Cerebellar nuclear complex (tissue), 1 donor: ENCODE data around the gene ATP1B1.
"Not testable (repeated sequence)": the region's sequence is repeated elsewhere in the genome, so short reads cannot be mapped to it uniquely, and the experiment has no call there.

Experiments
- DNase-seq, 2 experiments: peaks; one replicate each; lab custom pipeline; 2025; lab: John Stamatoyannopoulos, UW

The ATP1B1 gene

DNA sequence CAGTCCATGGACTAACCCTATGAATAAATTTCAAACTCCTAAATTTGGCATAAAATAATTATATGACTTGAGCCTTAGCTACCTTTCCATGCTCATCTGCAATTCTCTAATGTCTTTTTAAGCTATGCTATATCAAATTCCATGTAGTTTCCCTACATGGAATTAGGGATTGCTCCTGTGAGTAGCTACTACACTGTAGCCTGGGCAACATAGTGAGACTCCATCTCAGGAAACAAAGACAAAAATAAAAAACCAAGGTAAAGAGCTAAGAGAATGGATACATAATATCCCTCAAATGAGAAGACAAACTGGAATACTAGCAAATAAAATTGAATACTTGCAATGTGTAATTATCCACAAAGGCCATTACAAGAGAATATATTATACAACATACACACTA is 37.5 kb downstream of the ATP1B1 start:
- no peak for DNase-seq

DNA sequence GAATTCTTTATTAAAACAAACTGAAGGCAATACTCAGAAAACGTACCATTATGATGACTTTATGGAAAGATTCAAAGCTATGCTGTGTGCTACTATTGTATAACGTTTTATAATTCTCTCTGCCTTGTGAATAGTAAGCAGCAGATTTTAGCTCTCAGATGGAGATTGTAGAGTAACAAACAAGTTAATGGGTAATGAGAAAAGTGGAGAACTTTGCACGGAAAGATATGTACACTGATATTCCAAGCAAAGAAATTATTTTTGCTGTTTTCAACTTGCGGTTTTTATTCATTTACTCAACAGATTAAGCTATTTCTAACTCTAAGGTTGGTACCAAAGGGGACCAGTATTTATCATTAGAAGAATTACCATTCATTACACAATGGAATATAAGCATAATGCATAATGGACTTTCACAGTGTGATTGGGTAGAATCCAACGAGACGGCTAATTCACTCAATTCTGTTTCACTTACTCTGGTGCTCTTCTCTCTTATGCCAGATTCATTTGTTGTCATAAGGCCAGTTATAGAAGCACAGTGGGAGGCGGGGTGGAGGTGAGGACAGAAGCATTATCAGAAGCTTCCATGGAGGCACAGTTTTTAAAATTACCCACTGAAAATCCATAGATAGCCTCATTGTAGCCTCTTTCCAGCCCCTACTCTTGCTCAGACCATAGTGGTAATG is 38.6 kb downstream of the ATP1B1 start:
- DNase-seq = no peak

DNA sequence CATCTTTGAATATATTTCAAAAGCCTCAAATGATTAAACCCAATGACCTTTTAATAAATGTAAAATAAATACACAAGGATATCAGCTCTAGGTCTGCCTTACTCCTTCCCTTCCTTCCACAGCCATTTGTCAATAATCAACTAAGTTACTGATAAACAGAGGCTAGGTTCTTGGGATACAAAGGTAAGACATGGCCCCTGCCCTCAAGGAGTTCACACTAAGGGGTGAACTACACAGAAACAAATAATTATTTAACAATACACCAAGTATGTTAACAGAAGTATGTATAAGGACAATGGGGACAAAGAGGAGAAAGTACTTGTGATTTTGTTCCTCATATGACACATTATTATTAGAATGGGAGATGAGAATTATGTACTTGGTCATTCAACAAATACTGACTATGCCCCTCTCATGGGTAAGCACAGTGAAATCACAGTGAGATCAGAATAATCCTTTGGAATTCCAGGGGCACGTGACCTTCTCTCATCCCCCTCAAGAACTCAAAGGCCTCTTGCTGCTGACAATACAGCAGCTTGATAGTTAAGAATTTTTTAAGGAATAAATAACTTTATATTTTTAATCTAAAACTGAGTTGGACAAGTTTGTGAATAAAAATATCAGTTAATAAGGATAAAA is 40.2 kb downstream of the ATP1B1 start:
- DNase-seq = no peak

DNA sequence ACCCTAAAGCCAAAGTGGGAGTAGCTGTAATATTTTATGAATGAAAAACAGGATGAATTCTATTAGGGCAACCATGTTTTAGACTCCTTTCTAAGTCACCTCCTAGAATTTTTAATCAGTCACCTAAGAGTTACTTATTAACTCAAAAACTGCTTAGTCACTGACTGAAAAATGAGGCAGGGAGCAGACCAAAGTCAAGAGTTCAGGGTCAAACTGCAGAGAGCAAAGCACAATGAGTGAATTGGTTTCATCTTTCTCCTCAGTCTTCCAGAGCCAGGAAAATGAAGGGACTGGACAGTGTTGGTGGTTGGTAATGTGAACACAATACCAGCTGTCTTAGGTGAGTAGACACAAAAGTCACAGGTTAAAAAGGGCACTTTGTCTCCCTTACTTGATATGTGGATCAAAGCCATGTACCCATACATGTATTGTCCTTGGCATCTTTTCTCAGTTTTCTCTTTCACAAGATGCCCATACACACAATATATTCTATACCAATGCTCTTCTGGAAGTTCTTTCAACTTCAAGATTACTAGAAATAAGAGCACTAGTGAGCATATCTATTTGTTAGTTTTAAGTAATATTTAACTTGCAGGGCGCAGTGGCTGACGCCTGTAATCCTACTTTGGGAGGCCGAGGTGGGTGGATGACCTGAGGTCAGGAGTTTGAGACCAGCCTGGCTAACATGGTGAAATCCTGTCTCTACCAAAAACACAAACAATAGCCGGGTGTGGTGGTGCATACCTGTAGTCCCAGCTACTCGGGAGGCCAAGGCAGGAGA is 42.2 kb downstream of the ATP1B1 start:
- DNase-seq = no peak

DNA sequence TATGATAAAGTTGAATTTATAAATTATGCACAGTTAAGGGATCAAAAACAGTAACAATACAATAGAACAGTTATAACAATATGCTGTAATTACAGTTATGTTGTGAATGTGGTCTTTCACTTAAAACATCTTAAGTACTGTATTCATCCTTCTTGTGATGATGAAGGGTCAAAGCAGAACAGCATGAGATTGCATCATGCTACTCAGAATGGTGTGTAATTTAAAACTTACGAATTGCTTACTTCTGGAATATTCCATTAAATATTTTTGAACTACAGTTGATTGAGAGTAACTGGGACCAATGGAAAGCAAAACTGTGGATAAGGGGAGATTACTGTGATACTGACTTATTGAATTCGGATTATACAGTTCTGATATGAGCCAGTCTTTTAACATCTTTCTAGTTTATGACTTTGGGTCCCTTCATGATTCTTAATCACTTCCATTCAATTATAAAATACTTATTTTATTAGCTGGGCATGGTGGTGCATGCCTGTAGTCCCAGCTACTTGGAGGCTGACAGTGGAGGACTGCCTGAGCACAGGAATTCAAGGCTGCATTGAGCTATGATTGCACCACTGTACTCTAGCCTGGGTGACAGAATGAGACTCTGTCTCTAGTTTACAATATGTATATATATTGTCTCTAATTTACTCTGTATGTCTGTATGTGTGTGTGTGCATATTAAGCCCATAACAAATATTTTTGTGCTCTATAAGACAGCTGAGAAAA is 43.2 kb downstream of the ATP1B1 start:
- DNase-seq = no peak

DNA sequence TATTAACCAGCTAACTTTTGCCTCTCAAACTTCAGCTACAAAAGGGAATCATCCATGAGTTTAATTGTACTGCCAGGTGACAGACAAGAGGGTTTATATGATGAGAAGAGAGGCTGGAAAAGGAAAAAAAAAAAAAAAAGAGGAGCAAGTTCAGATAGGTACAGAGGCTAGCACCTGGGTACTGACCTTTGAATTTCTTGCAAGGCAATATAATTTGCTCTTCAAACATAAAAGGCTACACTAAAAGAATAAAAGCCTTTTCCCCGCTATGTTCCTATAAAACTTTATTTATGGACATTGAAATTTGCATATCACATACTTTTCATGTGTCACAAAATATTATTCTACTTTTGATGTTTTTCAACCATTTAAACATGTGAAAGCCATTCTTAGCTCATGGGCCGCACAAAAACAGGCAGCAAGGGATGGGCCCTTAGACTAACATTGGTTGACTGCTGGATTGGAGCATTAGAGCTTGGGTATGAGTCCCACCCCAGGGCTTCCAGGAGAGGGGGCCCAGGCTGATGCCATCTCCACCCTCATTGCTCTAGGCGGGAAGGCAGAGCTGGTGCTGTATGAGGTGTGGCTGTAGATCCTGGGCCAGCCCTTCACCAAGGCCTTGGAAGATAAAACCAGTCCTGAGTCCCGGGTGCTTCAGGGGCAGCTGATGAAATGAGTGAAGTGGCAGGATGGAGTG is 44.3 kb downstream of the ATP1B1 start:
- DNase-seq = no peak

DNA sequence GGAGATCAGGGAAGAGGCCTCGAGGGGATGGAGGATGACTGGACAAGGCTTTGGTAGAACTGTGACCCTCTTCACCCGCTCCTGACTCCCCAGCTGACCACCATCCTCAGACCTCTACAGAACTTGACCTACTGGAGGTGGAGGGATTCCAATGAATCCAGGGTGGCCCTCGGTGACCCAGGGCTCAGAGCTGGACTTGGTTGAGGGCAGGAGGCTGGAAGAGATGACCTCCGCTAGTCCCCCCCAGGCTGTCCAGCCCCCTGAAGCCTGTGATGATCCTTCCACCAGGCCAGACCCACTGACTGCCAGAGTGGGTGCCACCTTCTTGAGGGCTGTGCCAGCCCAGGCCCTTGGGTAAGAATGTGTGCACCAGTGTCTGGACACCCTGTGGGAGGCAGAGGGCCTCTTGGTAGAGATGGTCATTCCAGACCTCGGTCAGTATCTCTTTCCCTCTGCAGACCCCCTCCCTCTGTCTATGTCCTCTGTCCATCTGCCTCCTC is 44.9 kb downstream of the ATP1B1 start:
- DNase-seq = no peak

DNA sequence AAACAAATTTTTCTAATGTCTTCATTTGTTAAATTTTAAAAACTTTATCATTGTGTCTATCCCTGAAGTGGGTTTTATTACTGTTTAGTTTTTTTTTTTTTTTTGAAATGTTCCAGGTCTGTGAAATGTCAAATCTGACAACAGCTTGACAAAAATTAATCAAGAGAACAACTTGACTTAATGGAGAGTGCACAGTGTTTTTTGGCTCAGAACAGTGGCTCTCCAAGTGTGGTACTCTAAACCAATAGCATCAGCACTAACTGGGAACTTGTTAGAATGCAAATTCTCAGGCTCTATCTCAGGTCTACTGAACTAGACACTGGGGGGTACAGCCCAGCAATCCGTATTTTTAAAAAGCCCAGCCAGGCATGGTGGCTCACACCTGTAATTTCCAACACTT is 49.2 kb downstream of the ATP1B1 start:
- no peak for DNase-seq

DNA sequence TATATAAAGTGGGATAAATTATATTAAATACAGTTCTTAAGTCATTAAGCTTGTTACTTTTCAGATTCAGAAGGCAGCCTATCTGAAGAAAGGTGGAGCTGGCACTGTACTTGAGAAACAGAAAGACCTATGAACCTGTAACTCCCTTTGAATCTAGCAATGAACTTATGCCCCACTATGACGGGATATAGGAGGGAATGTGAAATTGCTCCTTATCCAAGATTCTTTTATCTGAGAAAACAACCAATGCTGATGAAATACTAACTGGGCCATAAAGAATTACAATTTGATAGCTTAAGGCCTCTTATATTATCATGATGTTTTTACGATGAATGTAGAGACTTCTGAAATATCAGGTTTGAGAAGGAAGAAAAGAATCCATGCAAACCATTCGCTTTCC is 50.1 kb downstream of the ATP1B1 start:
- no peak for DNase-seq

DNA sequence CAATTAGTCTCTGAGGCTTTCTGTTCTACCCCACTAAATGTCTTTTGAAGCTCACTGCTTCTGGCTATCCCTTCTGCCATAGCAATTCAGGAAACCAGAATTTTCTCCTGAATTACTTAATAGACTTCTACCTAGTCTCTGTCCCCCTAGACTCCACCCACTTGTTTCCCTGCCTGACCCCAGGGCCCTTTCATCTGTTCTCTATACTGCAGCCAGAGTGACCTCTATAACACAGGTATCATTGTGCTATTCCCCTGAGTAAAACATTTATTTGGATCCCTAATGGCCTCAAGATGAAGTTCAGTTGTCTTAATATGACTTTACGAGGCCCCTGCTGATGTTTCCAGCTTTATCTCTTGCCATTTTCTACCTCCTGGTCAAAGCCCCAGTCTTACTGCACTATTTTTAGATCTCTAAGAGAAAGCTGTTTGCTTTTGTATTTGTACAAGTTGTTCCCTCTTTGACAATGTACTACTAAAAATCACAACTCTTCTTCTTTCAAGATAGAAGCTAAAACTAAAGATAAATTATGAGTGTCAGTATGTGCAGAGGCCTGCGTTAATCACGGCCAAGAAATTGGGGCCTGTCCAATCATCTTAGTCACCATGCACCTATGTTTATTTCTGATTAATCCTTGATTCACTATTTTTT is 54.5 kb downstream of the ATP1B1 start:
- no peak for DNase-seq

DNA sequence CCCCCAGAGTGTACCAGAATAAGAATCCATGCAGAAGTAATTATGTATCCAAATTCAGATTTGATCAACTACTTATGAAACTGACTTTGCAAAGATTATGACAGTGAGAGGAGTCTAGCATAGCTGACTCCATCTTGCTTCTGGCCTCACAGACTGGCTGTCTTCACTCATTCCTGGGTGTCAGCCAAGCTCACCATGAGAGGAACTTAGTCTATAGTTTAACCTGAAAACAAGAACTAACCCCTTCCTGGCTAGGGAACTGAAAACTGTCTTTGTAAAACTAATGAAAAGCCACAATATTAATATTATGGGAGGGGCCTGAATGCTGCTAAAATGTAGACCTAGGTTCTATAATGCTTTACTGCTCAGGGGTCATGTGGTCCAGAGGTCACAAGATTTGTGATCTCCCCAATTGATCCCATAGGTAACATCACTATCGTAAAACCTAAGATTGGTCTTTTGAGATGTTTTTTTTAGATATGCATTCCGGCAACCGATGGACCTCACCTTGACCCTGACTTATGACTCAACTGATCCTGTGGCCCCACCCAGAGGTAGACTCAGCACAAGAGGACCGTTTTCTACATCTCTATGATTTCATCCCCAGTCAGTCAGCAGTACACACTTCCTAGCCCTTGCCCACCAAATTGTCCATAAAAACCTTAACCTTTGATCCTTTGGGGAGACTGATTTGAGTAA is 55.2 kb downstream of the ATP1B1 start:
- no peak for DNase-seq

DNA sequence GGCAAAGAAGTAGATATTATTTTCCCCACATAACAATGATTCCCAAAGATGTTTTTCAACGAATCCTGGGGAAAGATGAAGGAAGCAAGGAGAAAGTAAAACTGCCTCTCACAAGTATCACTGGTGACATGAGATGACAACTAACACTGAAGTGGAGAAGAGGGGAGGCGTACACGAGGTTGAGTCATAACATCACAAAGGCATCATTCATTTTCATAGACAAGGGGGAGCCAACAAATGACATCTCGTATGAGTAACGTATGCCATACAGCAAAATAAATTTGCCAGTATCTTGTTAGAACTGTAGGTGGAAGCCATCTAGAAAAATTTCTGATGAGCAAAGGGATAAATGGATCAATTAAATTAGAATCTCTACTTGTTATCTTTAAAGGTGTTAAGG is 56.6 kb downstream of the ATP1B1 start:
- DNase-seq = no peak

DNA sequence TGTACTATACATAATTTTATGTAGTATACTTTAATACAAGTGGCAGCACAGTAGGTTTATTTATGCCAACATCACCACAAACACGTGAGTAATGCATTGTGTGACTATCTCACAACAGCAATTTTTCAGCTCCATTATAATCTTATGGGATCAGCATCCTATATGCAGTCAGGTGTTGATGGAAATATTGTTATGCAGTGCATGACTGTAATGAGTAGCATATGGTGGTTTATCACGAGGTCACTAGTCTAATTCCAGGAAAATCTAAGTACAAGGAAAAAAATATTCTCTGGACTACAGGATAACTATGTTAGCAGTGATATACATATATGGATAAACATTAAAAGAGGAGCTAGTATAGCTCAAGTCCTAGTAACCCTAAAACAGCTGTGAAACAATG is 69.0 kb downstream of the ATP1B1 start:
- DNase-seq = no peak

DNA sequence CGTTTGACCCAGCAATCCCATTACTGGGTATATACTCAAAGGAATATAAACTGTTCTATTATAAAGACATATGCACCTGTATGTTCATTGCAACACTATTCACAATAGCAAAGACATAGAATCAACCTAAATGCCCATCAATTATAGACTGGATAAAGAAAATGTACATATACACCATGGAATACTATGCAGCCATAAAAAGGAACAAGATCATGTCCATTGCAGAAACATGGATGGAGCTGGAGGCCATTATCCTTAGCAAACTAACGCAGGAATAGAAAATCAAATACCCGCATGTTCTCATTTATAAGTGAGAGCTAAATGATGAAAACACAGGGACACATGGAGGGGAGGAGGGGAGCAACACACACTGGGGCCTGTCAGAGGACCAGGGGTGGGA is 72.9 kb downstream of the ATP1B1 start:
- not testable (repeated sequence) for DNase-seq

DNA sequence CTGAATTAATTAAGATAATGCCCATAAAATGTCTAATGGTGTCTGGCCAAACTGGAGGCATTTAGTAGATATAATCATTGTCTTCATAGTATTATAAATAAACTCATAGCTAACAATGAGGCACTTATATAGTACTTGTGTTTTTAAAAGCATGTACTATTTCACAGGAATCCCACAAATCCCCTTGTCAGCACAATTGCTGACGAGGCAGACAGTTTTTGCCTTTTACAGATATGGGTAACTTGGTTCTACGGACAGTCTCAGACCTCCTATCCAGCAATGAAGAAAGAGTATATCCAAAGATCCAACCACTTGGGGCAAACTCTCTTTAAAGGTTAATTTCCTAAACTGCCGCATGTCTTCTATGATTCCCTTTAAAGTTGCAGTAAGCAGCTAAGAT is 73.7 kb downstream of the ATP1B1 start:
- DNase-seq = no peak
